ENCODE measurements around the gene CDKAL1. TPM values are rescaled to one million over a fixed set of nuclear protein-coding genes. Genes with fewer than 3 reads are reported as not detected.

The CDKAL1 gene
- total and polyA plus RNA-seq, 10 of the 15 experiments (the other 5 are each of a cell fraction or from before 2014, with no cell fraction given): 10.7 to 26.9 (median 17.3) TPM

DNA sequence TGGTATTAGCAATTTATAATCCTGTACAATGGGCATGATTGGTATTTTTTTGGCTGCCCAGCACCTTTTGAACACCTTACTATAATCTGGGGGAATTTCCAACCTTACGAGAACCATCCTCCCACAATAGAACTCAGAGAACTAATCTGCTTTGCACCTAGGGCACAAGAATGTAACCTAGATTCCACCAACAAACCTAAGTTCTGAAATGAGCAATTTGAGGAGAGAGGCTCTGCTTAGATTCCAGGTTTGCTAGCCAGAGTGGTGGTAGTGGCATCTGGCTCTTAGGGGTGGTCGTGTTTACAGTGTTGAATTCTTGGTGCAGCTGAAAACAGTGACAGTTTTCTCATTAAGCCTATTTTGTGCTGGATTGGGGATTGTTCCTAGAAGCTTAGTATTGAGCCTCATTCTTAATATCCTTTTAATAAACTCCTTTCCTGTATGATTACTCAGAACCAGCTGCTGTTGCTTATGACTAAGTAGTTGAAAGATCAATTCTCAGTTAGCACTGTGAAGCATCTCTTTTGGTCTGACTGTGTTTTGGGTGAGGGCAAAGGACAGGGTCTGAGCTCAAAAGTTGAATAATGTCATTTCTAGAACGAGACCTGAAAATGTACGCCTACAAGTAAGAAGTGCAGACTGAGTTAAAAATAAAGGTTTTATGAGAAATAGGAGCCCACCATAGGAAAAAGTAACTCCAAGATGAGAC lies 385.6 kb downstream of the CDKAL1 start (continued):
- TF ChIP-seq, protein P1, sequence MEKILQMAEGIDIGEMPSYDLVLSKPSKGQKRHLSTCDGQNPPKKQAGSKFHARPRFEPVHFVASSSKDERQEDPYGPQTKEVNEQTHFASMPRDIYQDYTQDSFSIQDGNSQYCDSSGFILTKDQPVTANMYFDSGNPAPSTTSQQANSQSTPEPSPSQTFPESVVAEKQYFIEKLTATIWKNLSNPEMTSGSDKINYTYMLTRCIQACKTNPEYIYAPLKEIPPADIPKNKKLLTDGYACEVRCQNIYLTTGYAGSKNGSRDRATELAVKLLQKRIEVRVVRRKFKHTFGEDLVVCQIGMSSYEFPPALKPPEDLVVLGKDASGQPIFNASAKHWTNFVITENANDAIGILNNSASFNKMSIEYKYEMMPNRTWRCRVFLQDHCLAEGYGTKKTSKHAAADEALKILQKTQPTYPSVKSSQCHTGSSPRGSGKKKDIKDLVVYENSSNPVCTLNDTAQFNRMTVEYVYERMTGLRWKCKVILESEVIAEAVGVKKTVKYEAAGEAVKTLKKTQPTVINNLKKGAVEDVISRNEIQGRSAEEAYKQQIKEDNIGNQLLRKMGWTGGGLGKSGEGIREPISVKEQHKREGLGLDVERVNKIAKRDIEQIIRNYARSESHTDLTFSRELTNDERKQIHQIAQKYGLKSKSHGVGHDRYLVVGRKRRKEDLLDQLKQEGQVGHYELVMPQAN (conservative IDR thresholded peaks at IDR 0.05): no peak
- TF ChIP-seq NRF1 (conservative IDR thresholded peaks at IDR 0.05; ENCODE audit: low read depth, low read length): no peak
- no peak; the same call in 1 of the 2 replicates for TF ChIP-seq GABPA (IDR thresholded peaks at IDR 0.05; ENCODE audit: low read depth)
- TF ChIP-seq TAF1 (IDR thresholded peaks at IDR 0.05; ENCODE audit: borderline replicate concordance, low read depth, low read length): no peak
- TF ChIP-seq, protein P2, sequence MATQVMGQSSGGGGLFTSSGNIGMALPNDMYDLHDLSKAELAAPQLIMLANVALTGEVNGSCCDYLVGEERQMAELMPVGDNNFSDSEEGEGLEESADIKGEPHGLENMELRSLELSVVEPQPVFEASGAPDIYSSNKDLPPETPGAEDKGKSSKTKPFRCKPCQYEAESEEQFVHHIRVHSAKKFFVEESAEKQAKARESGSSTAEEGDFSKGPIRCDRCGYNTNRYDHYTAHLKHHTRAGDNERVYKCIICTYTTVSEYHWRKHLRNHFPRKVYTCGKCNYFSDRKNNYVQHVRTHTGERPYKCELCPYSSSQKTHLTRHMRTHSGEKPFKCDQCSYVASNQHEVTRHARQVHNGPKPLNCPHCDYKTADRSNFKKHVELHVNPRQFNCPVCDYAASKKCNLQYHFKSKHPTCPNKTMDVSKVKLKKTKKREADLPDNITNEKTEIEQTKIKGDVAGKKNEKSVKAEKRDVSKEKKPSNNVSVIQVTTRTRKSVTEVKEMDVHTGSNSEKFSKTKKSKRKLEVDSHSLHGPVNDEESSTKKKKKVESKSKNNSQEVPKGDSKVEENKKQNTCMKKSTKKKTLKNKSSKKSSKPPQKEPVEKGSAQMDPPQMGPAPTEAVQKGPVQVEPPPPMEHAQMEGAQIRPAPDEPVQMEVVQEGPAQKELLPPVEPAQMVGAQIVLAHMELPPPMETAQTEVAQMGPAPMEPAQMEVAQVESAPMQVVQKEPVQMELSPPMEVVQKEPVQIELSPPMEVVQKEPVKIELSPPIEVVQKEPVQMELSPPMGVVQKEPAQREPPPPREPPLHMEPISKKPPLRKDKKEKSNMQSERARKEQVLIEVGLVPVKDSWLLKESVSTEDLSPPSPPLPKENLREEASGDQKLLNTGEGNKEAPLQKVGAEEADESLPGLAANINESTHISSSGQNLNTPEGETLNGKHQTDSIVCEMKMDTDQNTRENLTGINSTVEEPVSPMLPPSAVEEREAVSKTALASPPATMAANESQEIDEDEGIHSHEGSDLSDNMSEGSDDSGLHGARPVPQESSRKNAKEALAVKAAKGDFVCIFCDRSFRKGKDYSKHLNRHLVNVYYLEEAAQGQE (IDR thresholded peaks at IDR 0.05; ENCODE audit: low read depth, low read length): no peak
- TF ChIP-seq, protein P3, sequence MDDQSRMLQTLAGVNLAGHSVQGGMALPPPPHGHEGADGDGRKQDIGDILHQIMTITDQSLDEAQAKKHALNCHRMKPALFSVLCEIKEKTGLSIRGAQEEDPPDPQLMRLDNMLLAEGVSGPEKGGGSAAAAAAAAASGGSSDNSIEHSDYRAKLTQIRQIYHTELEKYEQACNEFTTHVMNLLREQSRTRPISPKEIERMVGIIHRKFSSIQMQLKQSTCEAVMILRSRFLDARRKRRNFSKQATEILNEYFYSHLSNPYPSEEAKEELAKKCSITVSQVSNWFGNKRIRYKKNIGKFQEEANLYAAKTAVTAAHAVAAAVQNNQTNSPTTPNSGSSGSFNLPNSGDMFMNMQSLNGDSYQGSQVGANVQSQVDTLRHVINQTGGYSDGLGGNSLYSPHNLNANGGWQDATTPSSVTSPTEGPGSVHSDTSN (IDR thresholded peaks at IDR 0.05; ENCODE audit: insufficient replicate concordance, low read depth, low read length): no peak
- no peak for TF ChIP-seq ESRRA (IDR thresholded peaks at IDR 0.05; ENCODE audit: low read length)
- TF ChIP-seq RAD51 (IDR thresholded peaks at IDR 0.05): no peak
- no peak for TF ChIP-seq MYC (IDR thresholded peaks at IDR 0.05; ENCODE audit: insufficient read depth, insufficient read length, insufficient replicate concordance, low read length, severe bottlenecking)
- peak; percentile 67; the same call in 1 of the 2 replicates for TF ChIP-seq TCF12 (IDR thresholded peaks at IDR 0.05; ENCODE audit: low read depth, low read length)
- 0 out of 3 replicates have a peak, but pooled peaks have one; percentile 26 for TF ChIP-seq POU2F2 (IDR thresholded peaks at IDR 0.05; ENCODE audit: borderline replicate concordance, low read depth, low read length)
- no peak for TF ChIP-seq NR2C2 (IDR thresholded peaks at IDR 0.05; ENCODE audit: borderline replicate concordance, control insufficient read depth, insufficient read length, low read depth)
- TF ChIP-seq RFX5 (IDR thresholded peaks at IDR 0.05; ENCODE audit: low read depth, low read length): no peak
- no peak for TF ChIP-seq KAT2A (conservative IDR thresholded peaks at IDR 0.05; ENCODE audit: control insufficient read depth, low read depth, low read length)
- TF ChIP-seq NFXL1 (IDR thresholded peaks at IDR 0.05; ENCODE audit: borderline replicate concordance): no peak
- no peak for TF ChIP-seq ATF7 (IDR thresholded peaks at IDR 0.05; ENCODE audit: low read depth)
- no peak for TF ChIP-seq SIX5 (IDR thresholded peaks at IDR 0.05; ENCODE audit: low read depth, low read length, severe bottlenecking)
- TF ChIP-seq YY1 (IDR thresholded peaks at IDR 0.05; ENCODE audit: low read depth, low read length): no peak
- no peak for TF ChIP-seq CEBPB (IDR thresholded peaks at IDR 0.05; ENCODE audit: borderline replicate concordance in 1 of 2, low read depth in 2 of 2, low read length in 2 of 2)
- TF ChIP-seq, protein P4, sequence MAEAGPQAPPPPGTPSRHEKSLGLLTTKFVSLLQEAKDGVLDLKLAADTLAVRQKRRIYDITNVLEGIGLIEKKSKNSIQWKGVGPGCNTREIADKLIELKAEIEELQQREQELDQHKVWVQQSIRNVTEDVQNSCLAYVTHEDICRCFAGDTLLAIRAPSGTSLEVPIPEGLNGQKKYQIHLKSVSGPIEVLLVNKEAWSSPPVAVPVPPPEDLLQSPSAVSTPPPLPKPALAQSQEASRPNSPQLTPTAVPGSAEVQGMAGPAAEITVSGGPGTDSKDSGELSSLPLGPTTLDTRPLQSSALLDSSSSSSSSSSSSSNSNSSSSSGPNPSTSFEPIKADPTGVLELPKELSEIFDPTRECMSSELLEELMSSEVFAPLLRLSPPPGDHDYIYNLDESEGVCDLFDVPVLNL (IDR thresholded peaks at IDR 0.05; ENCODE audit: low read depth, low read length): no peak
- TF ChIP-seq SP1 (IDR thresholded peaks at IDR 0.05; ENCODE audit: low read depth, low read length): no peak
- TF ChIP-seq FOXM1 (IDR thresholded peaks at IDR 0.05; ENCODE audit: low read depth, low read length): peak; percentile 94
